HG03175 (cell line): Measurements from ENCODE around the gene MEN1.
"Not testable (repeated sequence)": the region's sequence is repeated elsewhere in the genome, so short reads cannot be mapped to it uniquely, and the experiment has no call there.

Experiments used
- ATAC-seq: cut with Tn5 transposase; IDR thresholded peaks from one replicate; pipeline ENCODE4 v1.9.1; 2021; ENCODE audit warnings: mild to moderate bottlenecking, moderate library complexity; ENCODE audit not compliant: unreplicated experiment

The MEN1 gene

GRCh38 chr11:64834031-64834722, 23.8 kb upstream of the MEN1 start:
- ATAC-seq = no peak

- no peak for ATAC-seq
Observed at GRCh38 chr11:64833509-64833908, 23.2 kb upstream of the MEN1 start.

GRCh38 chr11:64833198-64833502, 22.8 kb upstream of the MEN1 start:
- no peak for ATAC-seq

GRCh38 chr11:64832467-64833197, 22.3 kb upstream of the MEN1 start:
- ATAC-seq = no peak

GRCh38 chr11:64831411-64831891, 21.1 kb upstream of the MEN1 start:
- ATAC-seq = no peak

GRCh38 chr11:64829536-64830251, 19.3 kb upstream of the MEN1 start:
- no peak for ATAC-seq

- ATAC-seq = no peak
Observed at GRCh38 chr11:64827451-64827839, 17.1 kb upstream of the MEN1 start.

- no peak for ATAC-seq
Observed at GRCh38 chr11:64826578-64827450, 16.5 kb upstream of the MEN1 start.

GRCh38 chr11:64826062-64826461, 15.7 kb upstream of the MEN1 start:
- no peak for ATAC-seq

- no peak for ATAC-seq
Observed at GRCh38 chr11:64823568-64824119, 13.3 kb upstream of the MEN1 start.

- ATAC-seq = no peak
Observed at GRCh38 chr11:64817476-64817875, 7.1 kb upstream of the MEN1 start.

- not testable (repeated sequence) for ATAC-seq
Observed at GRCh38 chr11:64815433-64815832, 5.1 kb upstream of the MEN1 start.

GRCh38 chr11:64814712-64815187, 4.4 kb upstream of the MEN1 start:
- ATAC-seq = peak; percentile 55

- no peak for ATAC-seq
Observed at GRCh38 chr11:64813826-64814225, 3.5 kb upstream of the MEN1 start.

GRCh38 chr11:64810891-64811272, 531 bp upstream of the MEN1 start:
- ATAC-seq = no peak

GRCh38 chr11:64809781-64810241, 540 bp downstream of the MEN1 start:
- no peak for ATAC-seq

GRCh38 chr11:64805481-64805880, 4.9 kb downstream of the MEN1 start:
- ATAC-seq = no peak

GRCh38 chr11:64804346-64805210, 5.8 kb downstream of the MEN1 start:
- no peak for ATAC-seq

GRCh38 chr11:64803846-64804345, 6.5 kb downstream of the MEN1 start:
- no peak for ATAC-seq
